ENCODE data around the gene LECT2.

Gene LECT2

GRCh38 chr5:135977375-135977928, 22.7 kb upstream of the LECT2 start:
- DNase-seq = peak; percentile 8

GRCh38 chr5:135976216-135976615, 21.4 kb upstream of the LECT2 start:
- DNase-seq = no peak

GRCh38 chr5:135975122-135975521, 20.3 kb upstream of the LECT2 start:
- no peak for DNase-seq

GRCh38 chr5:135974021-135974600, 19.3 kb upstream of the LECT2 start:
- no peak for DNase-seq

GRCh38 chr5:135973323-135974020, 18.7 kb upstream of the LECT2 start:
- no peak for DNase-seq

- no peak for DNase-seq
Observed at GRCh38 chr5:135971701-135972100, 16.9 kb upstream of the LECT2 start.

GRCh38 chr5:135966790-135967189, 12.0 kb upstream of the LECT2 start:
- no peak for DNase-seq

- no peak for DNase-seq
Observed at GRCh38 chr5:135966165-135966564, 11.4 kb upstream of the LECT2 start.

- no peak for DNase-seq
Observed at GRCh38 chr5:135965504-135965903, 10.7 kb upstream of the LECT2 start.

GRCh38 chr5:135964670-135965320, 10.0 kb upstream of the LECT2 start:
- no peak for DNase-seq

GRCh38 chr5:135955525-135955924, 742 bp upstream of the LECT2 start:
- no peak for DNase-seq

GRCh38 chr5:135953850-135954249, 933 bp downstream of the LECT2 start:
- no peak for DNase-seq

- no peak for DNase-seq
Observed at GRCh38 chr5:135952683-135953082, 2.1 kb downstream of the LECT2 start.

GRCh38 chr5:135951807-135952206, 3.0 kb downstream of the LECT2 start:
- no peak for DNase-seq

GRCh38 chr5:135951257-135951656, 3.5 kb downstream of the LECT2 start:
- DNase-seq = no peak

- no peak for DNase-seq
Observed at GRCh38 chr5:135950611-135951010, 4.2 kb downstream of the LECT2 start.

- DNase-seq = peak; percentile 82
Observed at GRCh38 chr5:135944967-135945560, 9.7 kb downstream of the LECT2 start.

GRCh38 chr5:135944564-135944963, 10.2 kb downstream of the LECT2 start:
- no peak for DNase-seq

- no peak for DNase-seq
Observed at GRCh38 chr5:135942202-135942771, 12.5 kb downstream of the LECT2 start.

- DNase-seq = no peak
Observed at GRCh38 chr5:135941711-135942110, 13.1 kb downstream of the LECT2 start.

GRCh38 chr5:135937245-135937911, 17.4 kb downstream of the LECT2 start:
- no peak for DNase-seq

- DNase-seq = no peak
Observed at GRCh38 chr5:135934939-135935338, 19.8 kb downstream of the LECT2 start.

- no peak for DNase-seq
Observed at GRCh38 chr5:135930949-135931295, 23.9 kb downstream of the LECT2 start.

Data from midbrain (tissue), 1 donor.